ENCODE results near the gene LRRC61.
"Not testable (repeated sequence)": the region's sequence is repeated elsewhere in the genome, so short reads cannot be mapped to it uniquely, and the experiment has no call there.

GRCh38 chr7:150290317-150290716 is 32.8 kb upstream of the LRRC61 start:
- TF ChIP-seq, protein P1, sequence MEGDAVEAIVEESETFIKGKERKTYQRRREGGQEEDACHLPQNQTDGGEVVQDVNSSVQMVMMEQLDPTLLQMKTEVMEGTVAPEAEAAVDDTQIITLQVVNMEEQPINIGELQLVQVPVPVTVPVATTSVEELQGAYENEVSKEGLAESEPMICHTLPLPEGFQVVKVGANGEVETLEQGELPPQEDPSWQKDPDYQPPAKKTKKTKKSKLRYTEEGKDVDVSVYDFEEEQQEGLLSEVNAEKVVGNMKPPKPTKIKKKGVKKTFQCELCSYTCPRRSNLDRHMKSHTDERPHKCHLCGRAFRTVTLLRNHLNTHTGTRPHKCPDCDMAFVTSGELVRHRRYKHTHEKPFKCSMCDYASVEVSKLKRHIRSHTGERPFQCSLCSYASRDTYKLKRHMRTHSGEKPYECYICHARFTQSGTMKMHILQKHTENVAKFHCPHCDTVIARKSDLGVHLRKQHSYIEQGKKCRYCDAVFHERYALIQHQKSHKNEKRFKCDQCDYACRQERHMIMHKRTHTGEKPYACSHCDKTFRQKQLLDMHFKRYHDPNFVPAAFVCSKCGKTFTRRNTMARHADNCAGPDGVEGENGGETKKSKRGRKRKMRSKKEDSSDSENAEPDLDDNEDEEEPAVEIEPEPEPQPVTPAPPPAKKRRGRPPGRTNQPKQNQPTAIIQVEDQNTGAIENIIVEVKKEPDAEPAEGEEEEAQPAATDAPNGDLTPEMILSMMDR (IDR thresholded peaks at IDR 0.05) = not testable (repeated sequence)
- not testable (repeated sequence) for TF ChIP-seq POLR2A (IDR thresholded peaks at IDR 0.05)
